Stimulated activated CD8-positive, alpha-beta memory T cell treated with anti-CD3 and anti-CD28 coated beads, Interleukin-2, amount 100 ng/mL, for 1 hour (primary cell): ENCODE measurements around the gene ACOT8.
"Not testable (repeated sequence)": the region's sequence is repeated elsewhere in the genome, so short reads cannot be mapped to it uniquely, and the experiment has no call there.

Experiments used
- DNase-seq, 2 donors: peaks; one replicate each; pipeline ENCODE4 v3.0.0-alpha.2; 2020; ENCODE audit warnings: low read depth in 2 of 2

ACOT8 gene

DNA sequence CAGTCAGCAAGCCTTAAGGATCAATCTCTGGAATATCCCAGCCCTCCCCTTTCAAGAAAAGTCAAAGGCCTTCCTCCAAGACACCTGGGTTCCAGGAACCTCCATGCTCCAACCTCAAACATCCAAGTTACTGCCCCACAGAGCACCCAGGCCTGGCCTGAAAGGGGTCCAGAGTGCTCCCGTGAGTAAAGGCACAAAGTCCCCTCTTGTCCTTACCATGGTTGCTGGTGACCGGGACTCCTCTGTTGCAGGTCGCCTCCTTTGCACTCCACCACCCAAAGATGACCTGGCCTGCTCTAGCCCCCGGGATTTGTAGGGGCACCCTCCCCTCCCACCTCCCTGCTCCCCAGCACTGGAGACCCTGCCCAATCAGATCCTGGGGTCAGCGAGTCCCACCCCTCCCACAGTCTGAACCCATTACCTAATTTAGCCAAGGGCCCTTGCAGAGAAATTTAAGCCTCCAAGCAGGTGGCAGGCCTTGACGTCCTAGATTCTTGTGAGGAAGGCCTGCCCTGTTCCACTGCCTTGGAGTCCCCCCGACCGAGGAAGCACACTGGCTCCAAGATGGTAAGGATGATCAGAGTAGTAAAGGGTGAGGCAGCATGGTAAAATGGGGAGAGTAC, 30.1 kb downstream of the ACOT8 start, which contains the start of gene TNNC2:
Gene TNNC2, minus strand, starts transcription at position 283 of the 623 bp plus-strand sequence. Its CDS starts 64 bp downstream, at position 219.
- DNase-seq, result no peak

DNA sequence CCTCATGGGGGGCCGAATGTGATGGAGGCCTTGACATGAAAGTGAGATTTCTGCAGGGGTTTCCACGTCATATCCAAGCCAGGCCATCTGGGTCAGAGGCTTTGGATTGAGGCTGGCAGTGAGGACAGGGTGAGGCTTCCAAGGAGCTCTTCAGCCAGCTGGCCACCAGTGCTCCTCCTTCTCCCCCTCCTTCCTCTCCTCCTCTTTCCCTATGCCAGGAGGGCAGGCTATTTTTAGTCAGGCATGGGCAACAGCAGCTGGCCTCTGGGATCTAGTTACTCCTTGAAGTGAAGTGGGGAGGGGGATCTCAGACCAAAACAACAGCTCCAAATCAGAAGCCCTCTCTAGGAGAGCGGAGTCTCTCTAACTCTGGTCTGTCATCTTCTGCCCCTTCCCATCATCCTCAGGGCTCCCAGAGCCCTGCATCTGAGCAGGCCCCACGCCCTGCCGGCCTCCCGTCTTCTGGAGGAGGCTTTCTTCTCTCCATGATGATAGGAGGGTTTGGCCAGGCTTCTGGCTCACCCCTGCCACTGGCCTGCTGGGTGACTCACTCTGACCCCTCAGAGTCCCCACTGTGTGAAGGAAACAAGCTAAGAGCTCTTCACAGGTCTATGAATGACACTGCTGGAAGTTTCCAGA, 30.7 kb downstream of the ACOT8 start:
- no peak for DNase-seq

- DNase-seq, result peak in 1 of 2 donors; percentile 26
Measured at GRCh38 chr20:45823949-45824835, 33.0 kb downstream of the ACOT8 start.

DNA sequence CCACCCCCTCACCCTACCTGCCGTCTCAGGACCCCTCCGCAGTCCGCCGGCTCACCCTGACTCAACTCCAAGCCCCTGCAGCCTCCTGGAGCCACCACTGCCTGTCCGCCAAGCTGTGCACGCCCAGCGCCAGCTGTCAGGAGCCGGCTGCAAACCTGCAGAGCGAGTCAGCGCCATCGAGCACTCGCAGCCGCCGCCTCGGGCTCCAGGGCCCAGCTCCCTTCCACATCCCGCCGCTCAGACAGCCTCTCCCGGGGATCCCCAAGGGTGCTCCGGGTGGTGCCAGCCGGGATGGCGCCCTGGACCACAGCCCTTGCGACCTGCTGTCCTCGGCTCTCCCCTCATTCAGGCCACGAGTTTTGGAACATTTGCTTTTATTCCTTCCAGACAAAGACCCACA, 34.3 kb downstream of the ACOT8 start:
- DNase-seq, result no peak

DNA sequence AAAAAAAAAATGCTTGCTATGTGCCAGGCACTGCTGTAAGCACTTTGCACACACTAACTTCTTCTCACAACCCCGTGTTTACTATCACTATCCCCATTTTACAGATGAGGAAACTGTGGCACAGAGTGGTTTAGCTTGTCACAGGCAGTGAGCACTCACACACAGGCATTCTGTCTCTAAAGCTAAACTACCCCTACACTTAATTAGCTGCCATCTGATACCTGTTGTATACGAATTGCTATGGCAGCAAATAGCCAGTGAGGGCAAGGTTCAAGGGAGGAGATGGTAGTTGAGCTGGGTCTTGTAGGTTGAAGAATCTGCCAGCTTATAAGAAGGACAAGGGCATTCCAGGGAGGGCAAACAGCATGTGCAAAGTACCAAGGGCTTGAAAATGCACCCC, 35.2 kb downstream of the ACOT8 start:
- no peak for DNase-seq

DNA sequence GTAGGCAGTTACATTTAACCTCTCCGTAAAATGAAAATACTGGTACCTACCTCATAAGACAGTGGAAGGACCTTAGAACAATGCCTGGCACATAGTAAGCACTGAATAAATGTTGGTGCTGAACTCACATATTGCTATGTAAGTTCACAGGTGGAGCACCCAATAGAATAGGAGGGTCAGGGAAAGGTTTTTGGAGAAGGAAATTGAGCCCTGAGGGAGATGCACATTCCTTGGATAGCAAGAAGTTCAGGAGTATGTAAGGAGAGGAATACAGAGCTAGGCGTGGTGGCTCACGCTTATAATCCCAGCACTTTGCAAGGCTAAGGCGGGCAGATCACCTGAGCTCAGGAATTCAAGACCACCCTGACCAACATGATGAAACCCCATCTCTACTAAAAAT, 37.7 kb downstream of the ACOT8 start:
- no peak for DNase-seq

DNA sequence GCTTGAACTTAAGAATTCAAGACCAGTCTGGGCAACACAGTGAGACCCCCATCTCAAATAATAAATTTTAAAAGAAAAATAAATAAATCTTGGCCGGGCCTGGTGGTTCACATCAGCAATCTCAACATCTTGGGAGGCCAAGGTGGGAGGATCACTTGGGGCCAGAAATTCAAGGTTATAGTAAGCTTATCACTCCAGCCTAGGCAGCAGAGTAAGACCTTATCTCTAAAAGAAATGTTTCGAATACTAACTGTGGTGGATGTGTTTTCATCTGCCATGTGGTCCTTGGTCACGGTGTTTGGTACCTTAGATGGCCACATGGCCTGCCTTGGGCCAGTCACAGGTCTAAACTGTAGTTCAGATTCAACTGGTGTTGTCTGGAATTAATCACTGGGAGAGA, 39.0 kb downstream of the ACOT8 start:
- no peak for DNase-seq

DNA sequence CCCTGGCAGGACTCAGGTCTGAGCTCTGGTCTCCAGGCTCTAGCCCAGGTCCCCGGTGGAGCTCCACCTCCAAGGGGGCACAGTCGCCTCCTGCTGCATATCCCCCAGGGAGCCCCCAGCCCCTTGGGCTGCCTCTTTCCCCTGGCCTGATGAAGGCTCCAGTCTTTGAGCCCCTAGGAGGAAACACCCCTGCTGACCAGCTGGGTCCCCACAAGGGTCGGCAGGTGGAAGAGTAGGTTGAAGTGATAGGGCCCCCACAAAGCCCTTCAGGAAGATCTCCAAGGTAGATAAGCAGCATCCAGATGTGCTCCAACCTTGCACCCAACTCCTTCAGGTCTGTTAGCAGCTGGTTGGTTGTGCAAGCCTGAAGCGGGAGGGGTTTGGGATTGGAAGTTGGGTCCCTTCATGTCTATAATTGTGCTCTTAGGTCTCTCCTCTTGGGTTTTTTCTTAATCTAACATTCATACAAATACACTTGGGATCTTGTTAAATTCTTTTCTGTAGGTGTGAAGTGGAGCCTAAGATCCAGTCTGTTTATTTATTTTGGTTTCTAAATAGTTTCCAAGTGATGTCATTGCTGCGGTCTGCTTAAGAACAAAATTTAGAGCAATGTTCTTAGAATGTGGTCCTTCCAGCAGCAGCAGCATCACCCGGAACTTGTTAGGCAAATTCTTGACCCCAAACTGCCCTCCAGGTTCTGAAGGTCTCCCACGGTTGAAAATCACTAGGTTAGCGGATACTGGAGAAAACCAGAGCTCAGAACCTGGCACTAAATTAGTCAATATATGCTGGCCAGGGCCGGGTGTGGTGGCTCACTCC, 39.6 kb downstream of the ACOT8 start:
- no peak for DNase-seq

DNA sequence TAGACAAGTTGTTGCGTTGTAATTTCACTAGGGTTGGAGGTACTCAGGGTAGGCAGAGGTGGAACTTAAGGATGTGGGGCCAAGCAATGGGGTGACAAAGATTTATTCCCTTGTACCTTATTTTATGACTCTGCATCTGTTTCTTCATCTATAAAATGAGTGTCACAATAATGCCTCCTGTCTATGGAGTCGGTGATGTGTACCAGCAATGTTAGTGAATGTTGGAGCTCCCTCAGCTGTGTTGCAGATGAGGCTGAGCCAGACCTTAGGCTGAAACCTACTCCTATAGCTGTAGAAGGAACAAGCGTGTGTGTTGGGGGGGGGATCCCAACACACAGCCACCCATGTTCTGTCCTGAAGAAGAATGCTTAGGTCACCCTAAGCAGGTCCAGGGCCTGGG, 40.2 kb downstream of the ACOT8 start:
- no peak for DNase-seq

GRCh38 chr20:45814314-45814713, 42.9 kb downstream of the ACOT8 start:
- DNase-seq, result no peak

DNA sequence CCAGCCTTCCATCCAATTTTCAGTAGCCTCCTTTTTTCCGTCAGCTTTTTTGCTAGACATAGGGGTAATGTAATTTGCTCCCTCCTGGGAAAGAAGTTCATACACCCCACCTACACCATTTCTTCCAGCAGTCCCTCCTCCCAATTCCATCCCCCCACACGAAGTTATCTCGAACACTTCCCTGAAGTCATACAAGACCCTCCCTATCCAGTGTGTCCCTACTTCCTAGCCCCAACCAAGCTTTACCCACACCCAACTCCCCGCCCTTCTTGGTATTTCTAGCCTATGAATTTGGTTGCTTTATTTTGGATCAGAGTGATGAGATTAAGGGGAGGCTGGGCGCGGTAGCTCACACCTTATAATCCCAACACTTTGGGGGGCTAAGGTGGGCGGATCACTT, 43.7 kb downstream of the ACOT8 start:
- no peak for DNase-seq

DNA sequence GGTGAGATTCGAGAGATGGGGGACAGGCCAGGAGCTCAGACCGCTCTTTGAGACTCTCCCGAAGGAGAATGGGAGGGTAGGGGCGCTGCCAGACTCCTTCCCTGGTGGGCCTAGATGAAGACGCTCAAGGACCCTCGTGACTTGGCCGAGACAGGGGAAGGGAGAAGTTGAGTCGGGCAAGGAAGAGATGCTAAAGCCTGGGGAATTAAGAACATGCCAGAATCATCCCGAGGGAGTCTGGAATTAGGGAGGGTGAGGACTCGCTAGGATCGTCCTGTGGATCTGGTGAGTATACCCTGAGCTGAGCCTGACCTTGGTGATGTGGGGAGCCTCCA, 44.2 kb downstream of the ACOT8 start:
- no peak for DNase-seq

- peak; percentile 79 to 87 for DNase-seq
Measured at GRCh38 chr20:45812157-45813005, 44.8 kb downstream of the ACOT8 start, which contains the start of gene UBE2C. Gene UBE2C (plus strand): TSS chr20:45812644. CDS start chr20:45812696, 52 bp downstream.

DNA sequence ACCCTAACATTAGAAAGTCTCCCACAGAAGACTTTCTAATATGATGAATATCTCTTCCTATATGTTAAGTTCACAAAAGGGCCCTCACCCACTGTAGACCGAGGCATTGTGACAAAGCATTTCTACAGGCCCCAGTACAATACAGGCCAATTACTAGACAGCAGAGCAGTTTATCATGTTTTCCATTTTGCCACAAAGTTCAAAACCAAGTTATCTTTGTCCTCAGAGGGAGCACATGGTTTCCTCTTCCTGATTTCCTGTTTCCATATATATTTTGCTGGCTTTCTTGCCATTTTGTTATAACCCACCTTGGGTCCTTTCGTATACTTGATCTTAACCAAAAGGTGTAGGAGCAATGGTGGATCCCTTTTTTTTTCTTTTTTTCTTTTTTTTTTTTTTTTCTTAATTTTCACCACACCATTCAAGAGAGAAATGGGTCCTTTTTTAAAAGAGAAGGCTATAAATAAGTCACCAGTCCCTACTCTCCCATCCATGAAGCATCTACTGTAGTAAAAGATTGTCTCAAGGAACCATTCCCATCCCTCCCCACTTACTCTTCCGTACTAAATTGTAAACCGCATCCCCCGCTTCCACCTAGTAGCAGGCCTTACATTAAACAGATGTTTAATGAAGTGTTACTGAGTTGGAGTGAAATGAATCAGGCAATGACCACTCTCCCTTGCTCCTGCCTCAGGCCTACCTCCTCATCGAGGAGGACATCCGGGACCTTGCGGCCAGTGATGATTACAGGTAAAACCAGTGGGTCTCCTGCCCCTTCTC, 46.8 kb downstream of the ACOT8 start:
- DNase-seq, result no peak

- no peak for DNase-seq
Measured at GRCh38 chr20:45801851-45802250, 55.3 kb downstream of the ACOT8 start.

GRCh38 chr20:45798935-45799642, 58.1 kb downstream of the ACOT8 start:
- peak in 1 of 2 donors; percentile 42 for DNase-seq

DNA sequence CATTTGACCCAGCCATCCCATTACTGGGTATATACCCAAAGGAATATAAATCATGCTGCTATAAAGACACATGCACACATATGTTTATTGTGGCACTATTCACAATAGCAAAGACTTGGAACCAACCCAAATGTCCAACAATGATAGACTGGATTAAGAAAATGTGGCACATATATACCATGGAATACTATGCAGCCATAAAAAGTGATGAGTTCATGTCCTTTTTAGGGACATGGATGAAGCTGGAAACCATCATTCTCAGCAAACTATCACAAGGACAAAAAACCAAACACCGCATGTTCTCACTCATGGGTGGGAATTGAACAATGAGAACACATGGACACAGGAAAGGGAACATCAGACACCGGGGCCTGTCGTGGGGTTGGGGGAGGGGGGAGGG, 59.2 kb downstream of the ACOT8 start:
- DNase-seq, result not testable (repeated sequence)

DNA sequence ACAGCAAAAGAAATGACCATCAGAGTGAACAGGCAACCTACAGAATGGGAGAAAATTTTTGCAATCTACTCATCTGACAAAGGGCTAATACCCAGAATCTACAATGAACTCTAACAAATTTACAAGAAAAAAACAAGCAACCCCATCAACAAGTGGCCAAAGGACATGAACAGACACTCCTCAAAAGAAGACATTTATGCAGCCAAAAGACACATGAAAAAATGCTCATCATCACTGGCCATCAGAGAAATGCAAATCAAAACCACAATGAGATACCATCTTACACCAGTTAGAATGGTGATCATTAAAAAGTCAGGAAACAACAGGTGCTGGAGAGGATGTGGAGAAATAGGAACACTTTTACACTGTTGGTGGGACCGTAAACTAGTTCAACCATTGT, 59.7 kb downstream of the ACOT8 start:
- not testable (repeated sequence) for DNase-seq

GRCh38 chr20:45796337-45797065, 60.7 kb downstream of the ACOT8 start:
- DNase-seq, result no peak
